ENCODE data around the gene OLA1.
"Not testable (repeated sequence)": the region's sequence is repeated elsewhere in the genome, so short reads cannot be mapped to it uniquely, and the experiment has no call there.

The OLA1 gene

GRCh38 chr2:174248187-174248997, at the start of gene OLA1:
TSS of gene OLA1 (minus strand) at chr2:174248532. CDS start at chr2:174246815, 1,717 bp downstream.
- DNase-seq (ENCODE audit: low read depth in 2 of 2) = peak; percentile 86

- no peak for DNase-seq (ENCODE audit: low read depth in 2 of 2)
Measured at GRCh38 chr2:174292908-174293307, 44.6 kb upstream of the OLA1 start.

- DNase-seq (ENCODE audit: low read depth in 2 of 2) = no peak
Measured at GRCh38 chr2:174286172-174286571, 37.8 kb upstream of the OLA1 start.

GRCh38 chr2:174282441-174282840, 34.1 kb upstream of the OLA1 start:
- no peak for DNase-seq (ENCODE audit: low read depth in 2 of 2)

DNA sequence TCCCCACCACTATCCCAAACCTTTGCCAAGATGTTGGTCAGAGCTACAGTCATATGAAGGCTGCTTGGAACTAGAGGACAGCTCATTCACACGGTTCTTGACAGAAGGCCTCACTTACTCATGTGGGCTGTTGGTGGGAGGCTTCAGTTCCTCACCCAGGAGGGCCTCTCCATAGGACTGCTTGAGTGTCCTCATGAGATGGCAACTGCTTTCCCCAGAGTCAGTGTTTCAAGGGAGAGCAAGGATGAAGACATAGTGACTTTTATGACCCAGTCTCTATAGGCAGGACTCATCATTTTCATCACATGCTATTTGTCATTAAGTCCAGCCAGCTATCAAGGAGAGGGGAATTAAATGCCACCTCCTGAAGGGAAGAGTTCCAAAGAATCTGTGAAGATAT, 33.4 kb upstream of the OLA1 start:
- no peak for DNase-seq (ENCODE audit: low read depth in 2 of 2)

- DNase-seq (ENCODE audit: low read depth in 2 of 2) = no peak
Measured at GRCh38 chr2:174280596-174280995, 32.3 kb upstream of the OLA1 start.

DNA sequence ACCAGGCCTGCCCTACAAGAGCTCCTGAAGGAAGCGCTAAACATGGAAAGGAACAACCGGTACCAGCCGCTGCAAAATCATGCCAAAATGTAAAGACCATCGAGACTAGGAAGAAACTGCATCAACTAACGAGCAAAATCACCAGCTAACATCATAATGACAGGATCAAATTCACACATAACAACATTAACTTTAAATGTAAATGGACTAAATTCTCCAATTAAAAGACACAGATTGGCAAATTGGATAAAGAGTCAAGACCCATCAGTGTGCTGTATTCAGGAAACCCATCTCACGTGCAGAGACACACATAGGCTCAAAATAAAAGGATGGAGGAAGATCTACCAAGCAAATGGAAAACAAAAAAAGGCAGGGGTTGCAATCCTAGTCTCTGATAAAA, 21.9 kb upstream of the OLA1 start:
- DNase-seq (ENCODE audit: low read depth in 2 of 2) = not testable (repeated sequence)

DNA sequence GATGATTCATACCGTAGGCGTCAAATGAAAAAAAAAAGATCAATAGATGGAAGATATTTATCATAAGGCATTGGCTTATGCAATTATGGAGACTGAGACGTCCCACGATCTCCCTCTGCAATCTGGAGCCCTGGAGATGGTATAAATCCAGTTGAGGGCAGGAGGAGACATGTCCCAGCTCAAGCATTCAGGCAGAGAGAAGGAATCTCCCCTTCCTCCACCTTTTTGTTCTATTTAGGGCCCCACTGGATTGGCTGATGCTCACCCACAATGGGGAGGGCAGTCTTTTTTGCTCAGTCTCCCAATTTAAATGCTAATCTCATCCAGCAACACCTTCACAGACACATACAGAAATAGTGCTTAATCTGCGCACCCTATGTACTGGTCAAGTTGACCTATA, 18.0 kb upstream of the OLA1 start:
- DNase-seq (ENCODE audit: low read depth in 2 of 2) = no peak

DNA sequence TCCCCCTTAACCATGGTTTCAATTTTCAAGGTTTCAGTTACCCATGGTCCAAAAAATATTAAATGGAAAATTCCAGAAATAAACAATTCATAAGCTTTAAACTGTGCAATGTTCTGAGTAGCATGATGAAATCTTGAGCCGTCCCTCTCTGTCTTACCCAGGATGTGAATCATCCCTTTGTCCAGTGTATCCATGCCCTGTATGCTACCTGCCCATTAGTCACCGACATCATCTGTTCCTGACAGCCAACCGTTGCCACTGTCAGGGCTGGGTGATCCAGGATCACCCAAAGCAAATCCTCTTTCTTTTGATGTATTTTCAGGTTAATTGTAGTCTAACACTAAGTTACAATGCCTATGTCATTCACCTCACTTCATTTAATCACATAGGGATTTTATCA, 15.7 kb upstream of the OLA1 start:
- peak in 1 of 2 experiments; percentile 12 for DNase-seq (ENCODE audit: low read depth in 2 of 2)

GRCh38 chr2:174259981-174260380, 11.6 kb upstream of the OLA1 start:
- DNase-seq (ENCODE audit: low read depth in 2 of 2) = peak; percentile 67 to 69

- DNase-seq (ENCODE audit: low read depth in 2 of 2) = no peak
Measured at GRCh38 chr2:174254267-174254666, 5.9 kb upstream of the OLA1 start.

GRCh38 chr2:174248998-174249592, 763 bp upstream of the OLA1 start:
- DNase-seq (ENCODE audit: low read depth in 2 of 2) = no peak

GRCh38 chr2:174247474-174248186, 702 bp downstream of the OLA1 start:
- DNase-seq (ENCODE audit: low read depth in 2 of 2) = no peak

DNA sequence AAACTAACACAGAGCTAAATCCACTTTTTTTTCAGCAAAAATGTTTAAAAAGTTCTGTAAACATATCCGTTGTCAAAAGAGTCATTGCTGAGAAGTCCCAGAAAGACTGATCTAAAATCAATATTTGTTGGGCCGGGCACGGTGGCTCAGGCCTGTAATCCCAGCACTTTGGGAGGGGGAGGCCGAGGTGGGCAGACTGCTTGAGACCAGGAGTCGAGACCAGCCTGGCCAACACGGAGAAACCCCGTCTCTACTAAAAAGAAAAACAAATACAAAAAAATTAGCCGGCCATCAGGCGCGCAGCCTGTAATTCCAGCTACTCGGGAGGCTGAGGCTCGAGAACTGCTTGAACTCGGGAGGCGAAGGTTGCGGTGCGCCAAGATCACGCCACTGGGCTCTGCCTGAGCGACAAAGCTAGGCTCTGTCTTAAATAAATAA, 1.4 kb downstream of the OLA1 start:
- DNase-seq (ENCODE audit: low read depth in 2 of 2) = no peak

DNA sequence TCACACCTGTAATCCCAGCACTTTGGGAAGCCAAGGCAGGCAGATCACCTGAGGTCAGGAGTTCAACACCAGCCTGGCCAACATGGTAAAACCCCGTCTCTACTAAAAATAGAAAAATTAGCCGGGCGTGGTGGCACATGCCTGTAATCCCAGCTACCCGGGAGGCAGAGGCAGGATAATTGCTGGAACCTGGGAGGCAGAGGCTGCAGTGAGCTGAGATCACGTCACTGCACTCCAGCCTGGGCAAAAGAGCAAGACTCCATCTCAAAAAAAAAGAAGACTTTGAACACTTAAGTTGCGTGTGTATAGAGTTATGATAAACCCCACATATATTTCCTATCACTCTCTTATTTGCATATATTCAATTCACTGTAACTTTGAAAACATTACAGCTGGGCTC, 2.7 kb downstream of the OLA1 start:
- DNase-seq (ENCODE audit: low read depth in 2 of 2) = not testable (repeated sequence)

GRCh38 chr2:174245065-174245464, 3.3 kb downstream of the OLA1 start:
- no peak for DNase-seq (ENCODE audit: low read depth in 2 of 2)

- DNase-seq (ENCODE audit: low read depth in 2 of 2) = no peak
Measured at GRCh38 chr2:174243812-174244211, 4.5 kb downstream of the OLA1 start.

- DNase-seq (ENCODE audit: low read depth in 2 of 2) = no peak
Measured at GRCh38 chr2:174240097-174240496, 8.2 kb downstream of the OLA1 start.

DNA sequence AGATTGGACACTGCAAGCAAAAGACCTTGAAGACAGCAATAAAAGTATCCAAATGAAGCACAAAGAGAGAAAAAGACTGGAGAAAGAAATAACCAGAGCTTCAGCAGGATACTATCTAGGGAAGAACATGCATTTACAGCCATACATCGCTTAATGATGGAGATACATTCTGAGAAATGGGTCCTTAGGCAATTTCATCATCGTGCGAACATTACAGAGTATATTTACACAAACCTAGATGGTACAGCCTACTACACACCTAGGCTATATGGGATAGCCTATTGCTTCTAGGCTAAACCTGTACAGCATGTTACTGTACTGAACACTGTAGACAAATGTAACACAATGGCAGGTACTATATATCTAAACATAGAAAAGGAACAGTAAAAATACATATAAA, 11.9 kb downstream of the OLA1 start:
- no peak for DNase-seq (ENCODE audit: low read depth in 2 of 2)

DNA sequence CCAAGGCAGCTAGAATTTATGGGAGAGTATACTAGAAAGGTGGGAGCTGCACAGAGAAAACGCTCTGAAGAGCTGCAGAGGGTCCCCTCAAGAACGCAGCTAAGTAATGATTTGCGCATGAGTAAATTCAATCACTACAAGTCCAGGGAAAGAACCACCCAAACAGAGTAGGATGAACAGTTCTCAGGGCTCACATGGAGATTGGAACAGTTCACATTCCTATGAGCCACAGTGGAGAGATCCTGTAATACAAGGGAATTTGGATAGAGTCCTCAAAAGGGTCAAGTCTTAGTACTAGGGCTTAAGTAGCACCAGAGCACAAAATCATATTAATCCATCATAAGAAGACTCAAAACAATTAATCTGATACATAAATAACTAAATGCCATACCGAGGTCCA, 12.7 kb downstream of the OLA1 start:
- no peak for DNase-seq (ENCODE audit: low read depth in 2 of 2)

DNA sequence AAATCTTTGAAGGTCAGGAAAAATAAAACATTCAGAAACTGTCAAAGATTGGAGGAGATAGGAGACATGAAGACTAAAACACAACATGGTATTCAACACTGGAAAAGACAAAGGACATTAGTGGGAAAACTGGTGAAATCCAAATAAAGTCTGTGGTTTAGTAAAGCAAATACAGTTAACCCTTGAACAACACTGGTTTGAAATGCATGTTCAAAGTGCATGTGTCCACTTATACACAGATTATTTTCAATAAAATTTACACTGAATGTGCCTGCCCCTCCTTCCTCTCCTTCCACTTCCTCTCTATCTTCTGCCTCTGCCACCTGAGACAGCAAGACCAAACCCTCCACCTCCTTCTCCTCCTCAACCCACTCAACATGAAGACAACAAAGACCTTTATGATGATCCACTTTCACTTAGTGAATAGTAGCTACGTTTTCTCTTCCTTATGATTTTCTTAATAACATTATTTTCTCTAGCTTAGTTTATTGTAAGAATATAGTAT, 14.5 kb downstream of the OLA1 start:
- no peak for DNase-seq (ENCODE audit: low read depth in 2 of 2)

DNA sequence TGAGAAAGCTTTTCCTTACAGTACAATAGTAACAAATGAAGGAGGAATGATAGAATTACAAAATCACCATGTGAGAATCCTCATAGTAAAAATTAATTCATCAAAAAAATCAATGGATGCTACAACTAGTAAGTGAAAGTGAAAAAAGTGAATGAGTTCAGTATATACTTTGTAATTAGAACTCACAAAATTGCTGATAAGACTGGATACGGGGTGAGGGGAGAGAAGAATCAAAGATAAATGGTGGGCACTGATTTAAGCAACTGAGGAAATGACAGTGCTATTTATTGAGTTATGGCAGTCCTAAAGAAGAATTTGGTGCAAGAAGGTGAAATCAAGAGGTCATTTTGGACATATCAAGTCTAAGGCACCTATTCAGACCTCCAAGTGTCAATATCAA, 20.6 kb downstream of the OLA1 start:
- DNase-seq (ENCODE audit: low read depth in 2 of 2) = no peak

All from fibroblast of skin of left quadriceps (primary cell).